Heart right ventricle (tissue), 16 donors: Measurements from ENCODE around the gene PRPF19. TPM values are rescaled to one million over a fixed set of nuclear protein-coding genes. Genes with fewer than 3 reads are reported as not detected.

Experiments used
- ATAC-seq, 8 donors: fragments of 200-7000 bp; cut with Tn5 transposase; one replicate each; pipeline ENCODE4 v1.9.1; 2020; ENCODE audit warnings: mild to moderate bottlenecking in 8 of 8, moderate library complexity in 8 of 8, moderate number of reproducible peaks in 1 of 8
- DNase-seq, 2 donors: peaks; one replicate each; pipeline ENCODE4 v3.0.0-alpha.2; 2020
- H3K27ac ChIP-seq, 10 donors: fragments of 200-600 bp; sonication (generic) in 2 of 10; one replicate each; pipeline versions ENCODE4 v1.5.0 to v1.8.0; 2020 to 2022; ENCODE audit warnings: mild to moderate bottlenecking in 3 of 10
- H3K27me3 ChIP-seq, 7 donors: fragments of 200-600 bp; one replicate each; pipeline ENCODE4 v1.8.0; 2021 to 2022; ENCODE audit warnings: mild to moderate bottlenecking in 2 of 7
- H3K36me3 ChIP-seq, 9 donors: fragments of 200-600 bp; sonication (generic) in 1 of 9; one replicate each; pipeline versions ENCODE4 v1.5.0 to v1.8.0; 2020 to 2022; ENCODE audit warnings: mild to moderate bottlenecking in 2 of 9
- H3K4me1 ChIP-seq, 9 donors: fragments of 200-600 bp; sonication (generic) in 1 of 9; one replicate each; pipeline versions ENCODE4 v1.5.0 to v1.8.0; 2020 to 2022; ENCODE audit warnings: mild to moderate bottlenecking in 4 of 9
- H3K4me3 ChIP-seq, 10 donors: fragments of 200-600 bp; sonication (generic) in 2 of 10; one replicate each; pipeline versions ENCODE4 v1.5.0 to v1.8.0; 2020 to 2022; ENCODE audit warnings: mild to moderate bottlenecking in 7 of 10, moderate library complexity in 2 of 10
- H3K9me3 ChIP-seq, 11 donors: fragments of 200-600 bp in 10 of 11; sonication (generic) in 2 of 11; one replicate each; pipeline versions ENCODE4 v1.5.0 to v1.8.0; 2013 to 2022; ENCODE audit warnings: mild to moderate bottlenecking in 2 of 11, control low read depth in 1 of 11, moderate library complexity in 1 of 11
- CTCF ChIP-seq, 9 donors: fragments of 200-600 bp; sonication (generic) in 2 of 9; IDR thresholded peaks; one replicate each; pipeline versions ENCODE4 v1.5.0 to v1.8.0; 2021 to 2022; ENCODE audit warnings: antibody characterized with exemption in 9 of 9, mild to moderate bottlenecking in 5 of 9, moderate library complexity in 1 of 9
- WGBS, 2 donors: extraction: QIAGEN DNeasy Blood & Tissue Kit; methylation state at CpG; one replicate each; pipeline ENCODE4 v1.1.7; 2013; ENCODE audit warnings: inconsistent platforms in 1 of 2; 5-methylcytosine and 5-hydroxymethylcytosine counted together
- intact Hi-C, 10 donors: fragments of 100-400 bp; cut with DNase I; formaldehyde crosslinking; loops; one replicate each; pipeline versions ENCODE4 v1.11.1 to v1.14.2; 2022
- polyA plus RNA-seq, 2 donors: library from polyadenylated mRNA; stranded (reverse); fragments of 200-250 nt; gene quantifications; one replicate each; pipeline ENCODE4 v1.2.3, GENCODE V29; 2013
- total RNA-seq, 10 donors: library from RNA; stranded (reverse); fragmentation: NEBNext Ultra II Directional in 3 of 10; extraction: Animal tissue kit (Norgen Biotek cat#: 25700) in 3 of 10; gene quantifications; one replicate each; pipeline versions ENCODE4 v1.2.1 to v1.2.4, GENCODE V29; 2021 to 2023
- donor health status: Arrhythmogenic right ventricular cardiomyopathy.
- donor health status: ischemic (EF 13 %, LVEDD 7.1; RV severe dilation, severe dysfunction).
- donor health status: healthy with polysubstance abuse.
- donor health status: DM: no; HTN: yes; CAD: no.
- donor health status: DM: no; HTN: no; CAD: no.
- donor health status: ischemic (EF 25% LVEDD 6.9; RV normal size, moderate dysfunction).
- donor health status: ischemic (EF 25% LVEDD 5.7; RV mildly dilated, moderate dysfunction).
- donor health status: healthy.
- donor health status: DM: yes; HTN: yes; CAD: no.
- donor health status: Ischemic cardiomyopathy.
- donor health status: ischemic (EF 35%, LVEDD 5.7; RV mildly dilated, moderate dysfunction).
- donor health status: nonischemic (EF 11% LVEDD 7.7; RV severe dilation, severe dysfunction).
- donor health status: DM: yes; HTN: yes; CAD: no.
- donor health status: PGD.
- donor health status: ischemic (EF 29% LVEDD 5.4; RV normal size, mild dysfunction).
- donor health status: nonischemic (EF 23%, LVEDD 6.1; RV moderate dilation, normal function).

The PRPF19 gene
- total and polyA plus RNA-seq, 12 donors = 32.0 to 53.0 (median 40.1) TPM

GRCh38 chr11:60876168-60876485 is 30.3 kb downstream of the PRPF19 start:
- Histone ChIP-seq H3K4me1 (peaks cover 3 to 63% (median 33%) of the 10 kb centered on the region in 9 donors), H3K27ac (peak overlapping the region in 1 of 10 donors; percentile 36), H3K27me3 (no peaks in the 10 kb centered on the region), H3K9me3 (no peaks in the 10 kb centered on the region), H3K4me3 (no peak overlapping the region), H3K36me3 (peaks cover 0 to 28% (median 0%) of the 10 kb centered on the region in 9 donors)
- DNase-seq (no peak), ATAC-seq (no peak)
- TF ChIP-seq CTCF (IDR thresholded peaks at IDR 0.05) = no peak
- 98 to 100% methylated on average over 2 of the region's 2 CpGs for WGBS, 2 donors
- intact Hi-C loops = loop anchor here in 3 of 10 donors (5.0 kb wide), 1 partner anchor 34 kb away; the partner anchor contains the start of gene CCDC86 (in 3 of the 3)

GRCh38 chr11:60875366-60876167 is 30.8 kb downstream of the PRPF19 start:
- intact Hi-C loops = loop anchor here in 3 of 10 donors (5.0 kb wide), 1 partner anchor 33 kb away; the partner anchor contains the start of gene CCDC86 (in 3 of the 3)
- no peak for ATAC-seq
- no peak for DNase-seq
- Histone ChIP-seq H3K36me3 (peaks cover 0 to 23% (median 0%) of the 10 kb centered on the region in 9 donors), H3K4me1 (peaks cover 3 to 69% (median 39%) of the 10 kb centered on the region in 9 donors), H3K9me3 (no peaks in the 10 kb centered on the region), H3K27ac (peak overlapping the region in 1 of 10 donors; percentile 36), H3K4me3 (no peak overlapping the region), H3K27me3 (no peaks in the 10 kb centered on the region)
- WGBS, 2 donors = 81 to 83% methylated on average over 7 of the region's 7 CpGs
- TF ChIP-seq CTCF (IDR thresholded peaks at IDR 0.05) = no peak

- Histone ChIP-seq H3K4me3 (no peak overlapping the region), H3K4me1 (peaks cover 3 to 73% (median 44%) of the 10 kb centered on the region in 9 donors), H3K36me3 (peaks cover 0 to 15% (median 0%) of the 10 kb centered on the region in 9 donors), H3K27me3 (no peaks in the 10 kb centered on the region), H3K27ac (no peak overlapping the region), H3K9me3 (no peaks in the 10 kb centered on the region)
- ATAC-seq (no peak), DNase-seq (no peak)
- intact Hi-C loops = loop anchor here in 3 of 10 donors (5.0 kb wide), 1 partner anchor 32 kb away; the partner anchor contains the start of gene CCDC86 (in 3 of the 3)
- 88 to 91% methylated on average over 13 of the region's 13 CpGs for WGBS, 2 donors
- TF ChIP-seq CTCF (IDR thresholded peaks at IDR 0.05) = no peak
Observed at GRCh38 chr11:60874421-60875365, 31.7 kb downstream of the PRPF19 start.

GRCh38 chr11:60873533-60873932 is 32.9 kb downstream of the PRPF19 start:
- 90 to 91% methylated on average over 12 of the region's 12 CpGs for WGBS, 2 donors
- Histone ChIP-seq H3K27ac (peak overlapping the region in 1 of 10 donors; percentile 22), H3K4me1 (peaks cover 3 to 69% (median 43%) of the 10 kb centered on the region in 9 donors), H3K27me3 (no peaks in the 10 kb centered on the region), H3K9me3 (no peaks in the 10 kb centered on the region), H3K4me3 (no peak overlapping the region), H3K36me3 (peaks cover 0 to 7% (median 0%) of the 10 kb centered on the region in 9 donors)
- intact Hi-C loops = no loop called here
- ATAC-seq (no peak), DNase-seq (no peak)
- TF ChIP-seq CTCF (IDR thresholded peaks at IDR 0.05) = no peak
